H1 (cell line): ENCODE results near the gene SMCO1. TPM values are rescaled to one million over a fixed set of nuclear protein-coding genes. Genes with fewer than 3 reads are reported as not detected.

Experiments used
- BRCA1 ChIP-seq: IDR thresholded peaks from 2 replicates; pipeline ENCODE4 v1.6.1; 2012; ENCODE audit warnings: low read depth, low read length, improper control_type of control experiment
- CHD2 ChIP-seq: IDR thresholded peaks from 2 replicates; pipeline ENCODE4 v1.6.1; 2012; ENCODE audit warnings: low read length, improper control_type of control experiment
- RXRA ChIP-seq: IDR thresholded peaks from 2 replicates; pipeline ENCODE4 v1.6.1; 2011; ENCODE audit warnings: low read depth, mild to moderate bottlenecking, low read length, moderate library complexity; ENCODE audit not compliant: insufficient read depth
- ZNF274 ChIP-seq: IDR thresholded peaks from 2 replicates; pipeline ENCODE4 v1.7.0; 2012; ENCODE audit warnings: low read length, borderline replicate concordance; ENCODE audit errors: extremely low read depth
- polyA plus RNA-seq, 7 experiments: library from polyadenylated mRNA; depleted of rRNA in 3 of 7; stranded (reverse) in 5 of 7; unstranded in 2 of 7; fragments of >200 nt in 5 of 7; fragments of 200-250 nt in 2 of 7; gene quantifications; 1 replicate in 5 of 7; 2 replicates in 1 of 7; 4 replicates in 1 of 7; pipeline versions ENCODE4 v1.2.1 to v1.2.3, GENCODE V29; 2011 to 2013; ENCODE audit warnings: missing spikeins in 2 of 7, mixed read lengths in 2 of 7
- total RNA-seq: library from RNA; stranded (reverse); fragmentation: NEBNext Ultra II Directional; extraction: Animal tissue kit (Norgen Biotek cat#: 25700); gene quantifications from 2 replicates; pipeline ENCODE4 v1.2.1, GENCODE V29; 2021
- TF ChIP-seq, protein P1 (sequence below): IDR thresholded peaks from 2 replicates; pipeline ENCODE4 v1.6.1; 2011; ENCODE audit warnings: low read length, improper control_type of control experiment
- TF ChIP-seq, protein P2 (sequence below): fragments of 300-600 bp; sonication (generic); IDR thresholded peaks from 2 replicates; pipeline ENCODE4 v1.7.1; 2012; ENCODE audit warnings: low read length, moderate library complexity, mild to moderate bottlenecking, inconsistent platforms; ENCODE audit not compliant: insufficient replicate concordance

Gene SMCO1
- total and polyA plus RNA-seq, 2 of the 8 experiments (the other 6 are each of a cell fraction or from before 2014, with no cell fraction given), result 0.03 TPM; not detected in 1

DNA sequence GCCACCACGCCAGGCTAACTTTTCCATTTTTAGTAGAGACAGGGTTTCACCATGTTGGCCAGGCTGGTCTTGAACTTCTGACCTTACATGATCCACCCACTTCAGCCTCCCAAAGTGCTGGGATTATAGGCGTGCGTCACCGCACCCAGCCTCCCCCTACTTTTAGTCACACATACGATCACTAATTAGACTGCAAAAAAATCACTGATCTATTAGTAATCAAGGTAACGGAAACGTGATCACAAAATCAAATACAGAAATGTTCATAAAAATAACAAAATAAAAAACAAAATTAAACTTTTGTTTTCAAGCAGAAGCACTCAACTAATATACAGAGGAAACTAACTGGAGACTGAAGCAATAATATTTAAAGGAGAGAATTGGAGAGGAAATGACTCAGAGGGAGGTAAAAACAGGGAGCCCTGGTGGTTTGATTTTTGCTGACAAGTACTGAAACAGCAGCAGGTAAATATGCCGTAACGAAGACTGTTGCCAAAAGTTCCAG is 48.6 kb upstream of the SMCO1 start (continued):
- TF ChIP-seq BRCA1 (no peak), RXRA (no peak), ZNF274 (no peak), CHD2 (no peak)
- TF ChIP-seq, protein P1, sequence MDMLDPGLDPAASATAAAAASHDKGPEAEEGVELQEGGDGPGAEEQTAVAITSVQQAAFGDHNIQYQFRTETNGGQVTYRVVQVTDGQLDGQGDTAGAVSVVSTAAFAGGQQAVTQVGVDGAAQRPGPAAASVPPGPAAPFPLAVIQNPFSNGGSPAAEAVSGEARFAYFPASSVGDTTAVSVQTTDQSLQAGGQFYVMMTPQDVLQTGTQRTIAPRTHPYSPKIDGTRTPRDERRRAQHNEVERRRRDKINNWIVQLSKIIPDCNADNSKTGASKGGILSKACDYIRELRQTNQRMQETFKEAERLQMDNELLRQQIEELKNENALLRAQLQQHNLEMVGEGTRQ, result no peak
- TF ChIP-seq, protein P2, sequence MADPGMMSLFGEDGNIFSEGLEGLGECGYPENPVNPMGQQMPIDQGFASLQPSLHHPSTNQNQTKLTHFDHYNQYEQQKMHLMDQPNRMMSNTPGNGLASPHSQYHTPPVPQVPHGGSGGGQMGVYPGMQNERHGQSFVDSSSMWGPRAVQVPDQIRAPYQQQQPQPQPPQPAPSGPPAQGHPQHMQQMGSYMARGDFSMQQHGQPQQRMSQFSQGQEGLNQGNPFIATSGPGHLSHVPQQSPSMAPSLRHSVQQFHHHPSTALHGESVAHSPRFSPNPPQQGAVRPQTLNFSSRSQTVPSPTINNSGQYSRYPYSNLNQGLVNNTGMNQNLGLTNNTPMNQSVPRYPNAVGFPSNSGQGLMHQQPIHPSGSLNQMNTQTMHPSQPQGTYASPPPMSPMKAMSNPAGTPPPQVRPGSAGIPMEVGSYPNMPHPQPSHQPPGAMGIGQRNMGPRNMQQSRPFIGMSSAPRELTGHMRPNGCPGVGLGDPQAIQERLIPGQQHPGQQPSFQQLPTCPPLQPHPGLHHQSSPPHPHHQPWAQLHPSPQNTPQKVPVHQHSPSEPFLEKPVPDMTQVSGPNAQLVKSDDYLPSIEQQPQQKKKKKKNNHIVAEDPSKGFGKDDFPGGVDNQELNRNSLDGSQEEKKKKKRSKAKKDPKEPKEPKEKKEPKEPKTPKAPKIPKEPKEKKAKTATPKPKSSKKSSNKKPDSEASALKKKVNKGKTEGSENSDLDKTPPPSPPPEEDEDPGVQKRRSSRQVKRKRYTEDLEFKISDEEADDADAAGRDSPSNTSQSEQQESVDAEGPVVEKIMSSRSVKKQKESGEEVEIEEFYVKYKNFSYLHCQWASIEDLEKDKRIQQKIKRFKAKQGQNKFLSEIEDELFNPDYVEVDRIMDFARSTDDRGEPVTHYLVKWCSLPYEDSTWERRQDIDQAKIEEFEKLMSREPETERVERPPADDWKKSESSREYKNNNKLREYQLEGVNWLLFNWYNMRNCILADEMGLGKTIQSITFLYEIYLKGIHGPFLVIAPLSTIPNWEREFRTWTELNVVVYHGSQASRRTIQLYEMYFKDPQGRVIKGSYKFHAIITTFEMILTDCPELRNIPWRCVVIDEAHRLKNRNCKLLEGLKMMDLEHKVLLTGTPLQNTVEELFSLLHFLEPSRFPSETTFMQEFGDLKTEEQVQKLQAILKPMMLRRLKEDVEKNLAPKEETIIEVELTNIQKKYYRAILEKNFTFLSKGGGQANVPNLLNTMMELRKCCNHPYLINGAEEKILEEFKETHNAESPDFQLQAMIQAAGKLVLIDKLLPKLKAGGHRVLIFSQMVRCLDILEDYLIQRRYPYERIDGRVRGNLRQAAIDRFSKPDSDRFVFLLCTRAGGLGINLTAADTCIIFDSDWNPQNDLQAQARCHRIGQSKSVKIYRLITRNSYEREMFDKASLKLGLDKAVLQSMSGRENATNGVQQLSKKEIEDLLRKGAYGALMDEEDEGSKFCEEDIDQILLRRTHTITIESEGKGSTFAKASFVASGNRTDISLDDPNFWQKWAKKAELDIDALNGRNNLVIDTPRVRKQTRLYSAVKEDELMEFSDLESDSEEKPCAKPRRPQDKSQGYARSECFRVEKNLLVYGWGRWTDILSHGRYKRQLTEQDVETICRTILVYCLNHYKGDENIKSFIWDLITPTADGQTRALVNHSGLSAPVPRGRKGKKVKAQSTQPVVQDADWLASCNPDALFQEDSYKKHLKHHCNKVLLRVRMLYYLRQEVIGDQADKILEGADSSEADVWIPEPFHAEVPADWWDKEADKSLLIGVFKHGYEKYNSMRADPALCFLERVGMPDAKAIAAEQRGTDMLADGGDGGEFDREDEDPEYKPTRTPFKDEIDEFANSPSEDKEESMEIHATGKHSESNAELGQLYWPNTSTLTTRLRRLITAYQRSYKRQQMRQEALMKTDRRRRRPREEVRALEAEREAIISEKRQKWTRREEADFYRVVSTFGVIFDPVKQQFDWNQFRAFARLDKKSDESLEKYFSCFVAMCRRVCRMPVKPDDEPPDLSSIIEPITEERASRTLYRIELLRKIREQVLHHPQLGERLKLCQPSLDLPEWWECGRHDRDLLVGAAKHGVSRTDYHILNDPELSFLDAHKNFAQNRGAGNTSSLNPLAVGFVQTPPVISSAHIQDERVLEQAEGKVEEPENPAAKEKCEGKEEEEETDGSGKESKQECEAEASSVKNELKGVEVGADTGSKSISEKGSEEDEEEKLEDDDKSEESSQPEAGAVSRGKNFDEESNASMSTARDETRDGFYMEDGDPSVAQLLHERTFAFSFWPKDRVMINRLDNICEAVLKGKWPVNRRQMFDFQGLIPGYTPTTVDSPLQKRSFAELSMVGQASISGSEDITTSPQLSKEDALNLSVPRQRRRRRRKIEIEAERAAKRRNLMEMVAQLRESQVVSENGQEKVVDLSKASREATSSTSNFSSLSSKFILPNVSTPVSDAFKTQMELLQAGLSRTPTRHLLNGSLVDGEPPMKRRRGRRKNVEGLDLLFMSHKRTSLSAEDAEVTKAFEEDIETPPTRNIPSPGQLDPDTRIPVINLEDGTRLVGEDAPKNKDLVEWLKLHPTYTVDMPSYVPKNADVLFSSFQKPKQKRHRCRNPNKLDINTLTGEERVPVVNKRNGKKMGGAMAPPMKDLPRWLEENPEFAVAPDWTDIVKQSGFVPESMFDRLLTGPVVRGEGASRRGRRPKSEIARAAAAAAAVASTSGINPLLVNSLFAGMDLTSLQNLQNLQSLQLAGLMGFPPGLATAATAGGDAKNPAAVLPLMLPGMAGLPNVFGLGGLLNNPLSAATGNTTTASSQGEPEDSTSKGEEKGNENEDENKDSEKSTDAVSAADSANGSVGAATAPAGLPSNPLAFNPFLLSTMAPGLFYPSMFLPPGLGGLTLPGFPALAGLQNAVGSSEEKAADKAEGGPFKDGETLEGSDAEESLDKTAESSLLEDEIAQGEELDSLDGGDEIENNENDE, result no peak
